Neural cell (in vitro differentiated cells): Measurements from ENCODE around the gene FCRL3.

Experiments
- CTCF ChIP-seq: fragments of 450-650 bp; IDR thresholded peaks from 2 replicates; pipeline ENCODE4 v1.5.1; 2014; ENCODE audit warnings: antibody characterized with exemption, mild to moderate bottlenecking, moderate library complexity; ENCODE audit not compliant: poor library complexity, severe bottlenecking
- EP300 ChIP-seq: fragments of 450-650 bp; conservative IDR thresholded peaks from 2 replicates; pipeline ENCODE4 v1.6.1; 2014; ENCODE audit warnings: antibody characterized with exemption, mild to moderate bottlenecking, moderate library complexity; ENCODE audit not compliant: poor library complexity, severe bottlenecking
- EZH2 ChIP-seq: fragments of 200-600, 300-800 bp; shearing (Covaris generic), sonication (generic); IDR thresholded peaks from 2 replicates; pipeline ENCODE4 v1.6.1; 2014; ENCODE audit warnings: antibody characterized with exemption, low read length, borderline replicate concordance, mild to moderate bottlenecking; ENCODE audit not compliant: insufficient read depth, poor library complexity, severe bottlenecking
- POLR2AphosphoS5 ChIP-seq: IDR thresholded peaks from 2 replicates; pipeline ENCODE4 v1.6.1; 2012
- RAD21 ChIP-seq: fragments of 450-650 bp; conservative IDR thresholded peaks from 2 replicates; pipeline ENCODE4 v1.6.1; 2014; ENCODE audit warnings: antibody characterized with exemption, mild to moderate bottlenecking, moderate library complexity
- TAF1 ChIP-seq: IDR thresholded peaks from 2 replicates; pipeline ENCODE4 v1.6.1; 2012; ENCODE audit warnings: low read depth

DNA sequence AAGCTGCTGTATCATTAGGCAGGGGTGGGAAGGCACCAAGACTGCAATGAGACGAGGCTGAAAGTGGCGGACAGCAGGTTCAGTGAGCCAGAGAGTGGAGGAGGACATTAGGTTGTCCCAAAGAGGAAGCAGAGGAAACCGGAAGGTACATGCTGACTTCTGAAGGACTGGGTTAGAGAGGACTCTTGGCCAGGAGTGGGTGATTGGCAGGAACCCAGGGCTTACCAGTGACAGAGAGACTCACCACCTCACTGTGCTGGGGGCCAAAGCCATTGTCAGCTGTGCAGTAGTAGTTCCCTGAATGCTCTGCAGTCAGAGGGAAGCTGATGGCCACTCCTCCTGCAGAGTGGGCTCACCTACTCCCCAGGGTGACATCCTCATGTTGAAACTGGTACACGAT lies 60.8 kb downstream of the FCRL3 start:
- TF ChIP-seq CTCF (no peak), POLR2AphosphoS5 (no peak), EP300 (no peak), RAD21 (no peak), TAF1 (no peak), EZH2 (no peak)
